DMS153 treated with DMSO at 0.1 percent for 48 hours (cell line): ENCODE data around the gene FMN1.

Source experiments
- DNase-seq: peaks from one replicate; lab custom pipeline; 2025; ENCODE audit not compliant: unreplicated experiment; lab: John Stamatoyannopoulos, UW

Gene FMN1

GRCh38 chr15:33068511-33068990 is 126.0 kb downstream of the FMN1 start:
- DNase-seq: peak; percentile 70

GRCh38 chr15:33068007-33068481 is 126.5 kb downstream of the FMN1 start:
- no peak for DNase-seq

GRCh38 chr15:33067456-33067855 is 127.1 kb downstream of the FMN1 start:
- DNase-seq: no peak

GRCh38 chr15:33066584-33066983 is 127.9 kb downstream of the FMN1 start:
- DNase-seq: no peak

GRCh38 chr15:33064878-33065277 is 129.6 kb downstream of the FMN1 start:
- no peak for DNase-seq

- no peak for DNase-seq
Measured at GRCh38 chr15:33059184-33059583, 135.3 kb downstream of the FMN1 start.

GRCh38 chr15:33057845-33058244 is 136.7 kb downstream of the FMN1 start:
- DNase-seq: no peak

GRCh38 chr15:33055962-33056361 is 138.6 kb downstream of the FMN1 start:
- DNase-seq: no peak

GRCh38 chr15:33051528-33051927 is 143.0 kb downstream of the FMN1 start:
- no peak for DNase-seq

- DNase-seq: no peak
Measured at GRCh38 chr15:33048255-33048654, 146.3 kb downstream of the FMN1 start.

GRCh38 chr15:33047077-33047476 is 147.4 kb downstream of the FMN1 start:
- no peak for DNase-seq

- DNase-seq: no peak
Measured at GRCh38 chr15:33046329-33046728, 148.2 kb downstream of the FMN1 start.

GRCh38 chr15:33045066-33045810 is 149.3 kb downstream of the FMN1 start:
- DNase-seq: no peak

GRCh38 chr15:33044598-33044997 is 149.9 kb downstream of the FMN1 start:
- no peak for DNase-seq

- DNase-seq: no peak
Measured at GRCh38 chr15:33043636-33044035, 150.9 kb downstream of the FMN1 start.

- no peak for DNase-seq
Measured at GRCh38 chr15:33040496-33040895, 154.0 kb downstream of the FMN1 start.

GRCh38 chr15:33034588-33034987 is 159.9 kb downstream of the FMN1 start:
- DNase-seq: no peak

GRCh38 chr15:33032053-33032452 is 162.5 kb downstream of the FMN1 start:
- no peak for DNase-seq

- DNase-seq: no peak
Measured at GRCh38 chr15:33031324-33031821, 163.1 kb downstream of the FMN1 start.

- DNase-seq: no peak
Measured at GRCh38 chr15:33030315-33030714, 164.2 kb downstream of the FMN1 start.

- no peak for DNase-seq
Measured at GRCh38 chr15:33029109-33029652, 165.3 kb downstream of the FMN1 start.

- no peak for DNase-seq
Measured at GRCh38 chr15:33028495-33028894, 166.0 kb downstream of the FMN1 start.
